ENCODE results near the gene PSAT1.

Gene PSAT1

GRCh38 chr9:78306222-78307076 is 9.5 kb downstream of the PSAT1 start:
- no peak overlapping the region for H2AFZ ChIP-seq (ENCODE audit: low read depth, low read length)
- no peaks in the 10 kb centered on the region for H3K27me3 ChIP-seq (ENCODE audit: low read depth, low read length)
- no peak overlapping the region for H3K9ac ChIP-seq (ENCODE audit: low read length)
- H3K79me2 ChIP-seq (ENCODE audit: low read length): no peaks in the 10 kb centered on the region
- TF ChIP-seq EZH2phosphoT487 (IDR thresholded peaks at IDR 0.05; ENCODE audit: low read depth) (no peak), CTCF (IDR thresholded peaks at IDR 0.05; ENCODE audit: low read depth, low read length) (no peak)
- H4K20me1 ChIP-seq (ENCODE audit: insufficient read depth, low read length): no peaks in the 10 kb centered on the region
- no peak overlapping the region for H3K4me3 ChIP-seq (ENCODE audit: low read length)
- no peaks in the 10 kb centered on the region for H3K4me1 ChIP-seq (ENCODE audit: low read length)
- no peaks in the 10 kb centered on the region for H3K9me3 ChIP-seq (ENCODE audit: insufficient read depth, low read length)
- no peak overlapping the region for H3K27ac ChIP-seq (ENCODE audit: low read length)
- H3K4me2 ChIP-seq (ENCODE audit: low read length): no peak overlapping the region
- H3K36me3 ChIP-seq (replicated peaks; ENCODE audit: low read depth, low read length): peaks cover 59% of the 10 kb centered on the region

DNA sequence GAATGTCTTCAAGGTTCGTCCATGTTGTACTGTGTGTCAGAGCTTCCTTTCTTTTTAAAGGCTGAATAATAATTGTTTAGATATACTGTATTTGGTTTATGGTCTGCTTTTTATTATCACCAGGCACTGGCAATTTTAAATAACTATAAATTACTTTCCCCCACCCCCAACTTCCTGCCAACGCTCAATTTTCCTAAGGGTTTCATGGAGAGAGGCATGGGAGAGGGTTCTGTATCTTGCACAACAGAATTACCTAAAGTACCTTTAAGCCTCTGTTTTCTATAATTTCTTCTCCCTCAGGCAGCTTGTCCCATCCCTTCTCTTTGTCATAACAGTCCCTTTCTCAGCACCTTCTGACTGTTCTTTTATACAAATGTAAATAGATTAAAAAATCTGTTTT is 10.4 kb downstream of the PSAT1 start:
- no peaks in the 10 kb centered on the region for H3K79me2 ChIP-seq (ENCODE audit: low read length)
- peaks cover 61% of the 10 kb centered on the region for H3K36me3 ChIP-seq (replicated peaks; ENCODE audit: low read depth, low read length)
- no peaks in the 10 kb centered on the region for H3K9me3 ChIP-seq (ENCODE audit: insufficient read depth, low read length)
- H4K20me1 ChIP-seq (ENCODE audit: insufficient read depth, low read length): no peaks in the 10 kb centered on the region
- no peak overlapping the region for H2AFZ ChIP-seq (ENCODE audit: low read depth, low read length)
- H3K27me3 ChIP-seq (ENCODE audit: low read depth, low read length): no peaks in the 10 kb centered on the region
- H3K9ac ChIP-seq (ENCODE audit: low read length): no peak overlapping the region
- H3K27ac ChIP-seq (ENCODE audit: low read length): no peak overlapping the region
- H3K4me3 ChIP-seq (ENCODE audit: low read length): no peak overlapping the region
- no peak overlapping the region for H3K4me2 ChIP-seq (ENCODE audit: low read length)
- no peak for TF ChIP-seq CTCF (IDR thresholded peaks at IDR 0.05; ENCODE audit: low read depth, low read length)
- no peak for TF ChIP-seq EZH2phosphoT487 (IDR thresholded peaks at IDR 0.05; ENCODE audit: low read depth)
- H3K4me1 ChIP-seq (ENCODE audit: low read length): no peaks in the 10 kb centered on the region

- H3K36me3 ChIP-seq (replicated peaks; ENCODE audit: low read depth, low read length): peaks cover 48% of the 10 kb centered on the region
- no peaks in the 10 kb centered on the region for H3K4me1 ChIP-seq (ENCODE audit: low read length)
- H3K4me2 ChIP-seq (ENCODE audit: low read length): no peak overlapping the region
- H2AFZ ChIP-seq (ENCODE audit: low read depth, low read length): no peak overlapping the region
- no peaks in the 10 kb centered on the region for H3K79me2 ChIP-seq (ENCODE audit: low read length)
- H3K27me3 ChIP-seq (ENCODE audit: low read depth, low read length): no peaks in the 10 kb centered on the region
- no peaks in the 10 kb centered on the region for H3K9me3 ChIP-seq (ENCODE audit: insufficient read depth, low read length)
- H3K27ac ChIP-seq (ENCODE audit: low read length): no peak overlapping the region
- no peak for TF ChIP-seq EZH2phosphoT487 (IDR thresholded peaks at IDR 0.05; ENCODE audit: low read depth)
- no peak for TF ChIP-seq CTCF (IDR thresholded peaks at IDR 0.05; ENCODE audit: low read depth, low read length)
- no peaks in the 10 kb centered on the region for H4K20me1 ChIP-seq (ENCODE audit: insufficient read depth, low read length)
- no peak overlapping the region for H3K4me3 ChIP-seq (ENCODE audit: low read length)
- H3K9ac ChIP-seq (ENCODE audit: low read length): no peak overlapping the region
These were observed 12.1 kb downstream of the PSAT1 start for GRCh38 chr9:78309066-78309465.

DNA sequence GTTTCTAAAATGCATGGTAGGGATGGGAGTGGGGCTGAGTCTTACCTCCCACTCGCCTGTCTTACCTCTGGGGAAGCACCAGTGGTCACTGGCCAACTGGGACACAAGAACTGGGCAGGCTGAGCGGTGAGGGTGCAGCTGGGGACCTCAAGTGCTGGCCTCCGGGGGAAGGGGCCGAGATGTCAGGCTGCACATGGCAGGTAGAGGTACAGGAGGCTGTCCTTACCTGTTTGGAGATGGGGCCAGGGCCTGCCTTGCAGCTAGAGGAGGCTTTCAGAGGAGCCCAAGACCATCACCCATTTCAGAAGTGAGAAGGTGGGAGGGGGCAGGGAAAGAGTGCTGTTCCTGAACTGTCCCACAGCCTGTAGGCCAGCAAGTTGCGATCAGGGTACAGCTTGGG is 14.2 kb downstream of the PSAT1 start:
- Histone ChIP-seq H4K20me1 (ENCODE audit: insufficient read depth, low read length) (0 out of 2 replicates have a peak, but pooled peaks cover 4% of the 10 kb centered on the region), H3K27ac (ENCODE audit: low read length) (no peak overlapping the region), H3K27me3 (ENCODE audit: low read depth, low read length) (no peaks in the 10 kb centered on the region), H3K4me3 (ENCODE audit: low read length) (no peak overlapping the region), H3K9ac (ENCODE audit: low read length) (no peak overlapping the region), H2AFZ (ENCODE audit: low read depth, low read length) (no peak overlapping the region), H3K4me1 (ENCODE audit: low read length) (no peaks in the 10 kb centered on the region), H3K9me3 (ENCODE audit: insufficient read depth, low read length) (no peaks in the 10 kb centered on the region), H3K79me2 (ENCODE audit: low read length) (no peaks in the 10 kb centered on the region), H3K36me3 (replicated peaks; ENCODE audit: low read depth, low read length) (peaks cover 48% of the 10 kb centered on the region), H3K4me2 (ENCODE audit: low read length) (no peak overlapping the region)
- TF ChIP-seq CTCF (IDR thresholded peaks at IDR 0.05; ENCODE audit: low read depth, low read length): no peak
- no peak for TF ChIP-seq EZH2phosphoT487 (IDR thresholded peaks at IDR 0.05; ENCODE audit: low read depth)
